ENCODE measurements around the gene C3orf38.
"Not testable (repeated sequence)": the region's sequence is repeated elsewhere in the genome, so short reads cannot be mapped to it uniquely, and the experiment has no call there.

The C3orf38 gene

DNA sequence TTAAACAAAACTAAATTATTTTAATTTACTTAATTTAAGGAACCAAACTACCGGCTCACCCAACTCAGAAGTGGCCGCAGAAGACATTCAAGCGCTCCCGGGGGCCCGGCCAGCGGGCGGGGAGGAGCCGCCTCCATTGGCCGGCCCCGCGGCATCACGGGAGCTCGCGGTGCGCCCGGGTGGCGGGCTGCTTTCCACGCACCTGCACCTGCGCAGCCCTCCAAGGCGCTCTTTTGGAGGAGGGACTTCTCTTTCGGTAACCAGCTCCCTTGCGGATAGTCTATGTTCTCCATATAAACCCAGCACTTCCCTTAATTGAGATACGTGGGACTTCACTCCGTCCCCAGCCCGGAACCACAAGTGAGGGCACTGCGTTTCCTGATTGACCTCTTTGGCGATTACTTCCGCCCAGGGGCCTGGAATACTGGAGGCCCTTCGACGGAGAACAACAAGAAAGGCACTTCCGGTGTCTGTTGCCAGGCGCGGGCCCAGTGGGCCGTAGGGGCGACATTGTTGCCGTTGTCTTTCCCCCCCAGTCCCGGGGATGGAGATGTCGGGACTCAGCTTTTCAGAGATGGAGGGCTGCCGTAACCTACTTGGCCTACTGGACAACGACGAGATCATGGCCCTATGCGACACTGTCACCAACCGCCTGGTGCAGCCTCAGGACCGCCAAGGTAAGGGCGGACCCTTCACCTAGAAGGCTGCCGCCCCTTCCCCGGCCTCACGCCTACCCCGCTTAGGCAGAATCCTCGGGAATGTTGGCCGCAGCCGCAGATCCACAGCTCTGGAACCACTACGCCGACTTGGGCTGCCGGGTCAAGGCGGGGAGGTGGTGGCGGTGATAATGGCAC lies at the start of gene C3orf38:
Gene C3orf38 (plus strand): TSS at position 451 of the 854 bp plus-strand sequence. CDS start 94 bp downstream, at position 545.
- FAIRE-seq, result peak; percentile 59

DNA sequence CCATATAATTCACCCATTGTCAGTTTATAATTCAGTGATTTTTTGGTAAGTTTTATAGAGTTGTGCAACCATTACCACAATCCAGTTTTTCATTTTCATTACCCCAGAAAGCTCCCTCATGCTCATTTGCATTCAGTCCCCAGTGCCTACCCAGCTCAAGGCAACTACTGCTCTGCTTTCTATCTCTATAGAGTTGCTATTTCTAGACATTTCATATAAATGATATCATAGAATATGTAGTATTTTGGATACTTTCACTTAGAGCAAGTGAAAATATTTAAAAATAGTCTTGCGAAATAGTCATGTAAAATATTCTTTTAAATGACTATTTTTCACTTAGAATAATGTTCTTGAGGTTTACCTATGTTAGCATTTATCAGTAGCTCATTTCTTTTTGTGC lies 48.6 kb upstream of the C3orf38 start:
- no peak for FAIRE-seq

DNA sequence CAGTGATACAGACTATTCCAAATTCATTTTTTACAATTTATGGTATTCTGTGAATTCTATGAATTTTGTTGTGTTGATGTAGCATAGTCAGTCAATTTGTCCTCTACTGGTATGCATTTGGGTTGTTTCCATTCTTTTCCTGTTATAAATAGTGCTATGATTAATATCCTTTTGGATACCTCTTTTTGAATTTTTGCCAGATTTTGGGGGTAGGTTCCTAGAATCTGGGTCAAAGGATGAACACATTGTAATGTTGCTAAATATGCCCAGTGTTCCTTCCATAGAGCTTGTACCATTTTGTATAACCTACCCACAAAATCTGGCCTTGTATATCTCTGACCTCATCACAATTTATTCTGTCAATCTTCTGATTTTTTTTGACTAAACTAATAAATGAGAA lies 44.4 kb upstream of the C3orf38 start:
- FAIRE-seq, result no peak

DNA sequence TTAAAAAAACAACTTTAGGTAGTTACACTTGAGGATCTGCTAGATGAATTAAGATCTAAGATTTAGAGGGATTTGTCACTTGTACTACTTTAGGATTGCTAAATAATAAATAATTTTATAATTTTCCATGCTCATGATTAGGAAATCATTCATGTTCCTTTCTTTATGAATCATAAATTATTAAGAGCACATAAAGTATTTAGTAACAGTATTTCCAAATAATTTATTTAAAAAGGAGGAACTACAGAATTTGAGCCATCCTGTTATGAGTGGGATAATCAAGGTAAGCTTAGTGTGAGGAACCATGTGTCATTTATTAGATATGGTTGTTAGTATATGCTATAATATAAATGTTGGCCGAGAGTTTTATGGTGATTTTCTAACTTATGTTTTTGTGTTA lies 37.5 kb upstream of the C3orf38 start:
- no peak for FAIRE-seq

- peak; percentile 94 for FAIRE-seq
Observed at GRCh38 chr3:88113311-88114162, 36.2 kb upstream of the C3orf38 start.

GRCh38 chr3:88114878-88115549 lies 34.7 kb upstream of the C3orf38 start:
- no peak for FAIRE-seq

DNA sequence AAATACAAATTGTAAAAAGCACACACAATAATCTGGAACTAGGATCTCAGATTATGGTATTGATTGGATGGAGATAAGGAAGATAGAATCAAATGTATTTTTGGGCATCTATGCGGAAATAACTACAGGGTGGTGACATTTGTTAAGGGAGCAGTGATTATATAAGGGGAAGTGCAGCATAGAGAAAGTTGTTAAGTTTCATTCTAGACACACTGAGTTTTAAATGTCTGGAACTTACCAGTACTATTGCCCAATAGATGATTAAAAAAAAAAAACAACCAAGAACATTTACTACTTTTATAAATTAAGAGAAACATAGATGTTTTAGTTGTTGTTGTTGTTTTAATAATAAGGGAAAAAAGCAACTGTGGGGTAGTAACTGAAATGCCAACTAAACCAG lies 32.1 kb upstream of the C3orf38 start:
- no peak for FAIRE-seq

GRCh38 chr3:88118603-88119002 lies 31.2 kb upstream of the C3orf38 start:
- FAIRE-seq, result not testable (repeated sequence)

- FAIRE-seq, result no peak
Observed at GRCh38 chr3:88123526-88123925, 26.2 kb upstream of the C3orf38 start.

- FAIRE-seq, result no peak
Observed at GRCh38 chr3:88131695-88132094, 18.1 kb upstream of the C3orf38 start.

GRCh38 chr3:88132894-88133293 lies 16.9 kb upstream of the C3orf38 start:
- FAIRE-seq, result no peak

DNA sequence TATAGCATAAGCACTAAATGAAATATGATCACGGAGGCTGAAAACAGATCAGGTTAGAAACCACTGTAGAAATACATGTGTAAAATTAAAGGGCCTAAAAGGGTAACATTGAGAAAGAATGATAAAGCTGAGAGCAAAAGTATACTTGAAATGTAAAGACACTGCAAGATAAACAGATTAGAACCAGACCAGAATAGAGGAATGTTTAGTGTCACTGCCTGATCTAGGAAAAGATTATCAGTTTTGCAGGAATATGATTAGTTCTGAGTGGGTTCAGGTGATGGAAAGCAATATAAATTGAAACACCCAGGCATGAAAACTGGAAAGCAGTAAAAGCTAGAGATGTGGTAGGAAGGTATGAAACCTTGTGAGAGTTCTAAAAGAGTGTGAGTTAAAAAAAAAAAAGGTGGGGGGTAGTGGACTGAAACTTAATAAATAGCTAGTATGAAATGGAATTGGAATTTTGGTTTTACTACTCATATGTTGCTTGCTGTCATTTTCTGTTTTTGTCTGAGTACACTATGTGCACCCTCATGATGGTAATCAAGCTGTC lies 16.0 kb upstream of the C3orf38 start:
- no peak for FAIRE-seq

GRCh38 chr3:88137836-88138235 lies 11.9 kb upstream of the C3orf38 start:
- no peak for FAIRE-seq

- FAIRE-seq, result no peak
Observed at GRCh38 chr3:88141458-88142083, 8.2 kb upstream of the C3orf38 start.

- no peak for FAIRE-seq
Observed at GRCh38 chr3:88142094-88142624, 7.6 kb upstream of the C3orf38 start.

GRCh38 chr3:88147261-88147660 lies 2.5 kb upstream of the C3orf38 start:
- FAIRE-seq, result no peak

GRCh38 chr3:88148651-88149050 lies 1.1 kb upstream of the C3orf38 start:
- FAIRE-seq, result no peak

DNA sequence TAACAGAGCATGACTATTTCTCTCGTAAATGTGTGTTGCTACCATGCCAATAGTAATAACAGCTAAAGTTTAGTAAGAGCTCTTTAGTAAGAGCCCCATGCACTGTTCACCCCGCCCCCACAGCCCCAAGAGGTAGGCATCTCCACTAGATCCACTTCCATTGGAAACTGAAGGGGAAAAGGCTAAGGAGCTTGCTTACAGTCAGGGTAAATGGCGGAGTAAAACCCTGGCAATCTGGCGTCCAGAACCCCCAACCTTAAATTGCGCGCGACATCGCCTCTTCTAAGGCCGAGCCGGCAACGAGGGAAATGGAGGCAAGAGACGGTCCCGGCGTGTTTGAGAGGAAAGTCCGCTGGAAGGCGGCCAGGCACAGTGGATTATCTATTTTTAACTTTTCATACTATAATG lies 654 bp upstream of the C3orf38 start:
- no peak for FAIRE-seq

DNA sequence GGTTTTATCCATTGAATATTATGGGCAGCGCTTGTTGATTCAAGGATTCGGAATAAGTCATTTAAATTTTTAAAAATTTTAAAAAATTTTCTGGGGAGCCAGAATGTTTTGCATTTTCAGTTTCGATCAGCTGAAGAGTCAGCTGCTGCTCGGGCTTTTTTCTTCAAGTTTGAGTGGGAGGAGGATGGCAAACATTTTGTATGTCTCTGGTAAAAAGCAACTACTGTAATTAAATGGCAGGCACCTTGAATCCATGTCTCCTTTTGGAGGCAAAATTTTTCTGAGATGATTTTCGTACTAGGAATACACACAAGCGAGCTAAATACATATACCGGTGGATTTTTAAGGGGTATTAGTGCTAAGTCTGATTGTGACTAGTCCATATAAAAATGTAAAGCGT lies 612 bp downstream of the C3orf38 start:
- FAIRE-seq, result no peak

DNA sequence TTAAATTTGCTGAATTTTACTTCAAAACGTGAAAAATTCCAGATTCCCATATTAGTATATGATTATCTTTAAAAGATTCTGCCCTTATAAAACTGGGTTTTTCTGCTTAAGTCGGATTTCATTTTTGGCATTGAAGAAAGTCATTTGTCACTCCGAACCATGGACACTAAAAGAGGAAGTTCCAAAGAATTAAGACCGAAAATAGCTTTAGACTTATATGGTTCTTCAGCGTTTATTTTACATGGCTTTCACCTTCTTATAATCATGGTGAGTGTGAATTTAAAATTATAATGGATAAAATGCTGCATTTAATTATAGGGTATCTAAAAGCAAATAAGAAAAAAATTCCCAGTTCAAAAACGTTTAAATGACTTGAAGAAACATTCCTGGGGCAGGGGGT lies 1.0 kb downstream of the C3orf38 start:
- no peak for FAIRE-seq

- no peak for FAIRE-seq
Observed at GRCh38 chr3:88151358-88151757, 1.6 kb downstream of the C3orf38 start.

DNA sequence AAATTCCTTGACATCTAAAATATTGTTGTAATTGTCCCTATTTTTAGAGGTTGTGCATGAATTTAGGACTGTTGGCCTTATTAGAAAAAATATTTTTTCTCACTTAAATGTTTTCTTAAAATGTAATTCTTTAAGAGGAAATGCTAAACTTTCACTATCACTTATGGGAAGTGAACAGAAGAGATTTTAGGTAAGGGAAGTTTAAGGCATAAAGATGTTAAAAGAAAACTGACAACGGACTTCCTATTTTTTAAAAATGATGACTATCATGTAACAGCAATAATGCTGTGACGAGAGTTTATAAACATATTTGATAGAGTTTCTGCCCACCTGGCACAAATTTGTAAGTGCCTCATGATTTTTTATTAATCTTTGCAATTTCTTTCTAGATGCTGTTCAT lies 3.1 kb downstream of the C3orf38 start:
- no peak for FAIRE-seq
